ENCODE data around the gene SGIP1. TPM values are rescaled to one million over a fixed set of nuclear protein-coding genes. Genes with fewer than 3 reads are reported as not detected.
"Not testable (repeated sequence)": the region's sequence is repeated elsewhere in the genome, so short reads cannot be mapped to it uniquely, and the experiment has no call there.

Gene SGIP1
- total and polyA plus RNA-seq, 2 donors: 0.57 to 2.9 TPM

- no peaks in the 10 kb centered on the region for H3K9me3 ChIP-seq (ENCODE audit: control insufficient read depth in 2 of 2, insufficient read depth in 1 of 2, low read length in 1 of 2)
- H3K36me3 ChIP-seq (ENCODE audit: control insufficient read depth in 2 of 2, insufficient read depth in 2 of 2, low read length in 1 of 2): no peaks in the 10 kb centered on the region
- WGBS: 98% methylated on average over 4 of the region's 4 CpGs
- no peaks in the 10 kb centered on the region for H3K27me3 ChIP-seq (ENCODE audit: control insufficient read depth in 2 of 2, insufficient read depth in 1 of 2, low read length in 1 of 2)
- DNase-seq (ENCODE audit: low read depth in 6 of 9, low spot score in 9 of 9): no peak
- H3K4me3 ChIP-seq (ENCODE audit: low read length in 2 of 2): no peak overlapping the region
- H3K27ac ChIP-seq (ENCODE audit: low read depth in 1 of 2, low read length in 1 of 2): no peak overlapping the region
- H3K4me1 ChIP-seq (ENCODE audit: control insufficient read depth in 2 of 2, insufficient read depth in 2 of 2, low read length in 2 of 2): no peaks in the 10 kb centered on the region
Observed at GRCh38 chr1:66704177-66704875, 170.4 kb downstream of the SGIP1 start.

- no peak for DNase-seq (ENCODE audit: low read depth in 6 of 9, low spot score in 9 of 9)
- Histone ChIP-seq H3K4me3 (ENCODE audit: low read length in 2 of 2) (no peak overlapping the region), H3K27me3 (ENCODE audit: control insufficient read depth in 2 of 2, insufficient read depth in 1 of 2, low read length in 1 of 2) (no peaks in the 10 kb centered on the region), H3K4me1 (ENCODE audit: control insufficient read depth in 2 of 2, insufficient read depth in 2 of 2, low read length in 2 of 2) (no peaks in the 10 kb centered on the region), H3K36me3 (ENCODE audit: control insufficient read depth in 2 of 2, insufficient read depth in 2 of 2, low read length in 1 of 2) (no peaks in the 10 kb centered on the region), H3K27ac (ENCODE audit: low read depth in 1 of 2, low read length in 1 of 2) (no peak overlapping the region), H3K9me3 (ENCODE audit: control insufficient read depth in 2 of 2, insufficient read depth in 1 of 2, low read length in 1 of 2) (no peaks in the 10 kb centered on the region)
- 98% methylated on average over 5 of the region's 5 CpGs for WGBS
Observed at GRCh38 chr1:66705110-66705509, 171.2 kb downstream of the SGIP1 start.

- no peak for DNase-seq (ENCODE audit: low read depth in 6 of 9, low spot score in 9 of 9)
- Histone ChIP-seq H3K4me3 (ENCODE audit: low read length in 2 of 2) (no peak overlapping the region), H3K27ac (ENCODE audit: low read depth in 1 of 2, low read length in 1 of 2) (no peak overlapping the region), H3K36me3 (ENCODE audit: control insufficient read depth in 2 of 2, insufficient read depth in 2 of 2, low read length in 1 of 2) (no peaks in the 10 kb centered on the region), H3K9me3 (ENCODE audit: control insufficient read depth in 2 of 2, insufficient read depth in 1 of 2, low read length in 1 of 2) (no peaks in the 10 kb centered on the region), H3K4me1 (ENCODE audit: control insufficient read depth in 2 of 2, insufficient read depth in 2 of 2, low read length in 2 of 2) (no peaks in the 10 kb centered on the region), H3K27me3 (ENCODE audit: control insufficient read depth in 2 of 2, insufficient read depth in 1 of 2, low read length in 1 of 2) (no peaks in the 10 kb centered on the region)
- 34% methylated on average over 2 of the region's 2 CpGs for WGBS
Observed at GRCh38 chr1:66711420-66711819, 177.5 kb downstream of the SGIP1 start.

- no peaks in the 10 kb centered on the region for H3K27me3 ChIP-seq (ENCODE audit: control insufficient read depth in 2 of 2, insufficient read depth in 1 of 2, low read length in 1 of 2)
- no peaks in the 10 kb centered on the region for H3K36me3 ChIP-seq (ENCODE audit: control insufficient read depth in 2 of 2, insufficient read depth in 2 of 2, low read length in 1 of 2)
- H3K4me3 ChIP-seq (ENCODE audit: low read length in 2 of 2): no peak overlapping the region
- no peak overlapping the region for H3K27ac ChIP-seq (ENCODE audit: low read depth in 1 of 2, low read length in 1 of 2)
- no peaks in the 10 kb centered on the region for H3K4me1 ChIP-seq (ENCODE audit: control insufficient read depth in 2 of 2, insufficient read depth in 2 of 2, low read length in 2 of 2)
- no peaks in the 10 kb centered on the region for H3K9me3 ChIP-seq (ENCODE audit: control insufficient read depth in 2 of 2, insufficient read depth in 1 of 2, low read length in 1 of 2)
- no peak for DNase-seq (ENCODE audit: low read depth in 6 of 9, low spot score in 9 of 9)
- 94% methylated on average over 2 of the region's 2 CpGs for WGBS
Observed at GRCh38 chr1:66712839-66713238, 178.9 kb downstream of the SGIP1 start.

GRCh38 chr1:66723985-66724384 is 190.0 kb downstream of the SGIP1 start:
- Histone ChIP-seq H3K4me3 (ENCODE audit: low read length in 2 of 2) (no peak overlapping the region), H3K4me1 (ENCODE audit: control insufficient read depth in 2 of 2, insufficient read depth in 2 of 2, low read length in 2 of 2) (peaks cover 0 to 7% of the 10 kb centered on the region in 2 donors), H3K9me3 (ENCODE audit: control insufficient read depth in 2 of 2, insufficient read depth in 1 of 2, low read length in 1 of 2) (no peaks in the 10 kb centered on the region), H3K27me3 (ENCODE audit: control insufficient read depth in 2 of 2, insufficient read depth in 1 of 2, low read length in 1 of 2) (no peaks in the 10 kb centered on the region), H3K27ac (ENCODE audit: low read depth in 1 of 2, low read length in 1 of 2) (no peak overlapping the region), H3K36me3 (ENCODE audit: control insufficient read depth in 2 of 2, insufficient read depth in 2 of 2, low read length in 1 of 2) (no peaks in the 10 kb centered on the region)
- no peak for DNase-seq (ENCODE audit: low read depth in 6 of 9, low spot score in 9 of 9)

- Histone ChIP-seq H3K27me3 (ENCODE audit: control insufficient read depth in 2 of 2, insufficient read depth in 1 of 2, low read length in 1 of 2) (no peaks in the 10 kb centered on the region), H3K36me3 (ENCODE audit: control insufficient read depth in 2 of 2, insufficient read depth in 2 of 2, low read length in 1 of 2) (no peaks in the 10 kb centered on the region), H3K27ac (ENCODE audit: low read depth in 1 of 2, low read length in 1 of 2) (no peak overlapping the region), H3K4me1 (ENCODE audit: control insufficient read depth in 2 of 2, insufficient read depth in 2 of 2, low read length in 2 of 2) (peaks cover 3 to 13% of the 10 kb centered on the region in 2 donors), H3K9me3 (ENCODE audit: control insufficient read depth in 2 of 2, insufficient read depth in 1 of 2, low read length in 1 of 2) (no peaks in the 10 kb centered on the region), H3K4me3 (ENCODE audit: low read length in 2 of 2) (no peak overlapping the region)
- WGBS: 38% methylated on average over 9 of the region's 9 CpGs
- DNase-seq (ENCODE audit: low read depth in 6 of 9, low spot score in 9 of 9): peak; percentile 42 to 86 (median 68)
Observed at GRCh38 chr1:66725885-66726665, 192.1 kb downstream of the SGIP1 start.

GRCh38 chr1:66728021-66728420 is 194.1 kb downstream of the SGIP1 start:
- 89% methylated on average over 2 of the region's 2 CpGs for WGBS
- no peaks in the 10 kb centered on the region for H3K36me3 ChIP-seq (ENCODE audit: control insufficient read depth in 2 of 2, insufficient read depth in 2 of 2, low read length in 1 of 2)
- DNase-seq (ENCODE audit: low read depth in 6 of 9, low spot score in 9 of 9): no peak
- peaks cover 3 to 13% of the 10 kb centered on the region in 2 donors for H3K4me1 ChIP-seq (ENCODE audit: control insufficient read depth in 2 of 2, insufficient read depth in 2 of 2, low read length in 2 of 2)
- no peaks in the 10 kb centered on the region for H3K9me3 ChIP-seq (ENCODE audit: control insufficient read depth in 2 of 2, insufficient read depth in 1 of 2, low read length in 1 of 2)
- peak overlapping the region in 1 of 2 donors; percentile 81 for H3K27ac ChIP-seq (ENCODE audit: low read depth in 1 of 2, low read length in 1 of 2)
- H3K4me3 ChIP-seq (ENCODE audit: low read length in 2 of 2): no peak overlapping the region
- H3K27me3 ChIP-seq (ENCODE audit: control insufficient read depth in 2 of 2, insufficient read depth in 1 of 2, low read length in 1 of 2): no peaks in the 10 kb centered on the region

- not testable (repeated sequence) for DNase-seq (ENCODE audit: low read depth in 6 of 9, low spot score in 9 of 9); H3K36me3 ChIP-seq (ENCODE audit: control insufficient read depth in 2 of 2, insufficient read depth in 2 of 2, low read length in 1 of 2); H3K9me3 ChIP-seq (ENCODE audit: control insufficient read depth in 2 of 2, insufficient read depth in 1 of 2, low read length in 1 of 2); H3K27me3 ChIP-seq (ENCODE audit: control insufficient read depth in 2 of 2, insufficient read depth in 1 of 2, low read length in 1 of 2); H3K4me3 ChIP-seq (ENCODE audit: low read length in 2 of 2)
- Histone ChIP-seq H3K27ac (ENCODE audit: low read depth in 1 of 2, low read length in 1 of 2) (peak overlapping the region; percentile 20 to 81), H3K4me1 (ENCODE audit: control insufficient read depth in 2 of 2, insufficient read depth in 2 of 2, low read length in 2 of 2) (peaks cover 3 to 13% of the 10 kb centered on the region in 2 donors)
Observed at GRCh38 chr1:66728716-66729115, 194.8 kb downstream of the SGIP1 start.

- H3K4me1 ChIP-seq (ENCODE audit: control insufficient read depth in 2 of 2, insufficient read depth in 2 of 2, low read length in 2 of 2): peaks cover 3 to 13% of the 10 kb centered on the region in 2 donors
- H3K36me3 ChIP-seq (ENCODE audit: control insufficient read depth in 2 of 2, insufficient read depth in 2 of 2, low read length in 1 of 2): no peaks in the 10 kb centered on the region
- peak in 6 of 9 donors; percentile 30 to 79 (median 52) for DNase-seq (ENCODE audit: low read depth in 6 of 9, low spot score in 9 of 9)
- H3K27me3 ChIP-seq (ENCODE audit: control insufficient read depth in 2 of 2, insufficient read depth in 1 of 2, low read length in 1 of 2): no peaks in the 10 kb centered on the region
- 1% methylated on average over 6 of the region's 6 CpGs for WGBS
- no peak overlapping the region for H3K4me3 ChIP-seq (ENCODE audit: low read length in 2 of 2)
- H3K27ac ChIP-seq (ENCODE audit: low read depth in 1 of 2, low read length in 1 of 2): peak overlapping the region; percentile 61 to 81
- H3K9me3 ChIP-seq (ENCODE audit: control insufficient read depth in 2 of 2, insufficient read depth in 1 of 2, low read length in 1 of 2): no peaks in the 10 kb centered on the region
Observed at GRCh38 chr1:66729119-66729518, 195.2 kb downstream of the SGIP1 start.
